ENCODE results near the gene IL4I1.

The IL4I1 gene

DNA sequence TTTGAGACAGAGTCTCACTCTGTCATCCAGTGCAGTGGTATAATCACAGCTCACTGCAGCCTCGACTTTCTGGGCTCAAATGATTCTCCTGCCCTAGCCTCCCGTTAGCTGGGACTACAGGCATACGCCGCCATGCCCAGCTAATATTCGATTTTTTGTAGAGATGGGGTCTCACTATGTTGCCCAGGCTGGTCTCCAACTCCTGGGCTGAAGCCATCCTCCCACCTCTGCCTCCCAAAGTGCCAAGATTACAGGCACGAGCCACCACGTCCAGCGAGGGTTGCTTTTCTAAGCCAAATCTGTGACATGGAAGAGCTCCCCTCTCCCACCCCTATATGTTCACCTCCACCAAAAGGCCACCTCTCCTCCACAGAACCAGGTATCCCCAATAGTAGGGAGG, 21.4 kb upstream of the IL4I1 start:
- CTCF ChIA-PET = interaction anchor here (0.9 to 1.2 kb wide), 2 partner anchors 10 to 27 kb away, joined by 3 to 5 read pairs; no protein-coding TSS in a partner anchor
- TF ChIP-seq, protein P1, sequence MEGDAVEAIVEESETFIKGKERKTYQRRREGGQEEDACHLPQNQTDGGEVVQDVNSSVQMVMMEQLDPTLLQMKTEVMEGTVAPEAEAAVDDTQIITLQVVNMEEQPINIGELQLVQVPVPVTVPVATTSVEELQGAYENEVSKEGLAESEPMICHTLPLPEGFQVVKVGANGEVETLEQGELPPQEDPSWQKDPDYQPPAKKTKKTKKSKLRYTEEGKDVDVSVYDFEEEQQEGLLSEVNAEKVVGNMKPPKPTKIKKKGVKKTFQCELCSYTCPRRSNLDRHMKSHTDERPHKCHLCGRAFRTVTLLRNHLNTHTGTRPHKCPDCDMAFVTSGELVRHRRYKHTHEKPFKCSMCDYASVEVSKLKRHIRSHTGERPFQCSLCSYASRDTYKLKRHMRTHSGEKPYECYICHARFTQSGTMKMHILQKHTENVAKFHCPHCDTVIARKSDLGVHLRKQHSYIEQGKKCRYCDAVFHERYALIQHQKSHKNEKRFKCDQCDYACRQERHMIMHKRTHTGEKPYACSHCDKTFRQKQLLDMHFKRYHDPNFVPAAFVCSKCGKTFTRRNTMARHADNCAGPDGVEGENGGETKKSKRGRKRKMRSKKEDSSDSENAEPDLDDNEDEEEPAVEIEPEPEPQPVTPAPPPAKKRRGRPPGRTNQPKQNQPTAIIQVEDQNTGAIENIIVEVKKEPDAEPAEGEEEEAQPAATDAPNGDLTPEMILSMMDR (IDR thresholded peaks at IDR 0.05; ENCODE audit: control extremely low read depth, extremely low read depth, low read depth, missing control alignments) = no peak
- POLR2A ChIA-PET = interaction anchor here (1.2 to 1.3 kb wide), 2 partner anchors 11 kb away, joined by 4 to 11 read pairs; no protein-coding TSS in a partner anchor
- no peak for DNase-seq (ENCODE audit: extremely low spot score)

DNA sequence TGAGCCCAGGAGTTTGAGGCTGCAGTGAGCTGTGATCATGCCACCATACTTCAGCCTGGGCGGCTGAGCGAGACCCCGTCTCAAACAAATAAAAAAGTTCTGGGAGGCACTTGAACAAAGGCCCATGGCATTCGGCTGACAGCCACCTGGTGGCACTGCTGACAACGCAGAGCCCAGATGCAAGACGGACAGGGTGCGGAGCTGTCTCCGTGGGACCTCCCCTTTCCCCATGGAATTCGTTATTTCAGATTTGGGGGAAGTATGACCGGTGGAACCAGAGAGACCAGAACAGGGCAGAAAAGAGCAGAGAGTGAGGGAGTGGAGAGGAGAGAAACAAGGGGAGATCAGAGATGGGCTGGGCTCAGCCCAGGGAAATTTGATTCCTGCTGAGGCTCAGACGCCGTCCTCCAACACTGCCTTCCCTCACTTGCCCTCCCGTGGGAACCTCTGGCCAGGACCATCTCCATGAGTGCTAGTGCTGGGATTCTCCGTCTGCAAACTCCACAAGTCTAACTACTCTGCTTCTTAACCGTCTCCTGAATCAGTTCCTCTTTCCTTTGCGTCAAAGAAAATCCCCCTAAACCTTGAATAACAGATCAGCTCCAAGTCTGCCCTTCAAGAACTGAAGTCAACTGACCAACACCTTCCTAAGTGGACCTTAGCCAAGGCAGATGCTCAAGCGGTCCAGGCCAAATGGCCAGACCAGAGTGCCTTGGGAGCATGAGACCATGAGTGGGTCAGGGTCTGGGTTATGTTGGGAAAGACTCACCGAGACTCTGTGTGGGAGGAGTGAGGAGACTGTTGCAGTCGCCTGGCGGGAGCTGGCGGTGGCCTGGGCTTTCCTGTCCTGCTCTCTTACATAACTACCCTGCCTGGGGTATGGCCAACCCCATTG, 20.4 kb upstream of the IL4I1 start:
- POLR2A ChIA-PET = interaction anchor here (1.2 to 1.3 kb wide), 2 partner anchors 10 to 12 kb away, joined by 4 to 11 read pairs; no protein-coding TSS in a partner anchor
- CTCF ChIA-PET = interaction anchor here (0.9 to 2.1 kb wide), 3 partner anchors 10 to 26 kb away, joined by 3 to 6 read pairs (median 5); no protein-coding TSS in a partner anchor
- peak; percentile 43 for DNase-seq (ENCODE audit: extremely low spot score)
- TF ChIP-seq, protein P1 (IDR thresholded peaks at IDR 0.05; ENCODE audit: control extremely low read depth, extremely low read depth, low read depth, missing control alignments) = no peak

DNA sequence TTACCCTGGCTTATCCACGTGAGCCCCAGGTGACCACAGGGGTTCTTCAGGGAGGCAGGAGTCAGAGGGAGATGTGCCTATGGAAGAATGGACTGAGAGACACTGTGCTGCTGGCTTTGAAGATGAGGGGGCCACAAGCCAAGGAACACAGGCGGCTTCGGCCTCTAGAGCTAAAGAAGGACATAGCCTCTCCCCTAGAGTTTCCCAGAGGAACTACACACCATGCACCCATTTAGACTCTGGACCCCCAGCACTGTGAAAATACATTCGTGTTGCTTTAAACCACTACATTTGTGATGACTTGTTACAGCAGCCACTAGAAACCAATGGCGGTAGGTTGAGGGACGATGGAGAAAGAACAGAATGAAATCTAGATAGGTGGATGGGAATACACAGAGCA, 18.6 kb upstream of the IL4I1 start:
- CTCF ChIA-PET = interaction anchor here (1.0 to 5.1 kb wide), 5 partner anchors 8 to 88 kb away, joined by 3 to 23 read pairs (median 5); partner anchors contain the start of genes ATF5 and NUP62
- DNase-seq (ENCODE audit: extremely low spot score) = no peak
- POLR2A ChIA-PET = no interaction called here
- TF ChIP-seq, protein P1 (IDR thresholded peaks at IDR 0.05; ENCODE audit: control extremely low read depth, extremely low read depth, low read depth, missing control alignments) = no peak

DNA sequence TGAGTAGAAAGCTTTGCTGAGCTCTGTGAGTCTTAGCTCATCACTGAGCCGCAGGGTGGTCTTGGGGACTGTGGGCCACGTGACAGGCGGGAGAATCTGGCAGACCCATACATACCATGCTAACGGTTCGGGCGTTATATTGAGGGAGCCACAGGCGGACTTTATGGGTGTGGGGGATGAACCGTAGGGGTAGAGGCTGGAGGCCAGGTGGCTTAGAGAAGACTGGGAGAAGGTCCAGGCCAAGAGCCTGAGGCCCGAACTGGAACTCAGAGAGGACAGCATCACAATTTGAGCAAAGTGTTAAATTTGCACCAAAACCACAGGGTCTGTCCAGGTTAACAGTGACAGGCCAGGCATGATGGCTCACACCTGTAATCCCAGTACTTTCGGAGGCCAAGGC, 17.0 kb upstream of the IL4I1 start:
- no peak for DNase-seq (ENCODE audit: extremely low spot score)
- CTCF ChIA-PET = interaction anchor here (1.0 to 5.1 kb wide), 6 partner anchors 9 to 111 kb away, joined by 3 to 28 read pairs (median 8); partner anchors contain the start of genes ATF5, NUP62 and VRK3
- TF ChIP-seq, protein P1 (IDR thresholded peaks at IDR 0.05; ENCODE audit: control extremely low read depth, extremely low read depth, low read depth, missing control alignments) = no peak
- POLR2A ChIA-PET = interaction anchor here (0.5 to 3.8 kb wide), 6 partner anchors 10 to 38 kb away, joined by 3 to 36 read pairs (median 4); partner anchors contain the start of genes ATF5 and NUP62

DNA sequence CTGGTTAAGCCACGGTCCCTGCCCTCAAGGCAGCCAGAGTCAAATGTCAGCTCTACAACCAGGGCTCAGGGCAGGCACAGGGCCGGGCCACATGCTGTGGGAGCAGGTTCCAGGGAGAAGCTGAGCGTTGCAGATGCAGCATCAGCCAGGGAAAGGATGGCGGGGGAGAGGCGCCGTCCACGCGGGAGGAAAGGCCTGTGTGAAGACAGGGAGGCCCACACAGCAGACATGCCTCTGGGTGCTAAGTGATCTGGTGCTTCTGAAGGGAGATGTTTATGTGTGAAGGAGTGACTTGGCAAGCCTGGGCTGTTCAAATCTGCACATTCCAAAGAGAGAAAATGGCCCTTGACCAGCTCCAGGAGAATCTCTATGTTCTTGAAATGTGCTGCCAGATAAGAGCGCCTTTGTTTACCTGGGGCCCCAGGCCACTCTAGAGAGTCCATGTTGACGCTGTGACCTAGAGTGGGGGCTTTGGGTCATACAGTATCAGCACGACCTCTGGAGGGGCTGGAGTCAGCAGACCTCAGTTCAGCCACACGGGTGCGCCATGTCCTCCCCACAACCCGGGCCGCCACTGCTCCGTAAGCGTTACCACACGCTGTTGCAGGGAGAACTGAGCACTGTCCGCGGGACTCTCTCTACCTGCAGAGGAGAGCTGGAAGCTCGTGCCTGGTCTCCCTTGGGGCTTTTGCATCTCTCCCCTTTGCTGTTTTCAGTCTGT, 16.4 kb upstream of the IL4I1 start:
- DNase-seq (ENCODE audit: extremely low spot score) = no peak
- TF ChIP-seq, protein P1 (IDR thresholded peaks at IDR 0.05; ENCODE audit: control extremely low read depth, extremely low read depth, low read depth, missing control alignments) = peak; percentile 29
- ChIA-PET CTCF (interaction anchor here (1.0 to 5.1 kb wide), 8 partner anchors 8 to 112 kb away, joined by 3 to 28 read pairs (median 8); partner anchors contain the start of genes ATF5, NUP62 and VRK3), POLR2A (interaction anchor here (0.5 to 3.8 kb wide), 6 partner anchors 10 to 37 kb away, joined by 3 to 36 read pairs (median 4); partner anchors contain the start of genes ATF5 and NUP62)
